SW480 (cell line): ENCODE results near the gene FUBP1.
A peak's percentile ranks its signal among the peaks of the same experiment; 100 is the strongest.
"Not testable (repeated sequence)": the region's sequence is repeated elsewhere in the genome, so short reads cannot be mapped to it uniquely, and the experiment has no call there.

Experiments used
- DNase-seq: peaks from one replicate; pipeline ENCODE4 v3.0.0-alpha.2; 2016; ENCODE audit warnings: low spot score

FUBP1 gene, protein sequence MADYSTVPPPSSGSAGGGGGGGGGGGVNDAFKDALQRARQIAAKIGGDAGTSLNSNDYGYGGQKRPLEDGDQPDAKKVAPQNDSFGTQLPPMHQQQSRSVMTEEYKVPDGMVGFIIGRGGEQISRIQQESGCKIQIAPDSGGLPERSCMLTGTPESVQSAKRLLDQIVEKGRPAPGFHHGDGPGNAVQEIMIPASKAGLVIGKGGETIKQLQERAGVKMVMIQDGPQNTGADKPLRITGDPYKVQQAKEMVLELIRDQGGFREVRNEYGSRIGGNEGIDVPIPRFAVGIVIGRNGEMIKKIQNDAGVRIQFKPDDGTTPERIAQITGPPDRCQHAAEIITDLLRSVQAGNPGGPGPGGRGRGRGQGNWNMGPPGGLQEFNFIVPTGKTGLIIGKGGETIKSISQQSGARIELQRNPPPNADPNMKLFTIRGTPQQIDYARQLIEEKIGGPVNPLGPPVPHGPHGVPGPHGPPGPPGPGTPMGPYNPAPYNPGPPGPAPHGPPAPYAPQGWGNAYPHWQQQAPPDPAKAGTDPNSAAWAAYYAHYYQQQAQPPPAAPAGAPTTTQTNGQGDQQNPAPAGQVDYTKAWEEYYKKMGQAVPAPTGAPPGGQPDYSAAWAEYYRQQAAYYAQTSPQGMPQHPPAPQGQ

DNA sequence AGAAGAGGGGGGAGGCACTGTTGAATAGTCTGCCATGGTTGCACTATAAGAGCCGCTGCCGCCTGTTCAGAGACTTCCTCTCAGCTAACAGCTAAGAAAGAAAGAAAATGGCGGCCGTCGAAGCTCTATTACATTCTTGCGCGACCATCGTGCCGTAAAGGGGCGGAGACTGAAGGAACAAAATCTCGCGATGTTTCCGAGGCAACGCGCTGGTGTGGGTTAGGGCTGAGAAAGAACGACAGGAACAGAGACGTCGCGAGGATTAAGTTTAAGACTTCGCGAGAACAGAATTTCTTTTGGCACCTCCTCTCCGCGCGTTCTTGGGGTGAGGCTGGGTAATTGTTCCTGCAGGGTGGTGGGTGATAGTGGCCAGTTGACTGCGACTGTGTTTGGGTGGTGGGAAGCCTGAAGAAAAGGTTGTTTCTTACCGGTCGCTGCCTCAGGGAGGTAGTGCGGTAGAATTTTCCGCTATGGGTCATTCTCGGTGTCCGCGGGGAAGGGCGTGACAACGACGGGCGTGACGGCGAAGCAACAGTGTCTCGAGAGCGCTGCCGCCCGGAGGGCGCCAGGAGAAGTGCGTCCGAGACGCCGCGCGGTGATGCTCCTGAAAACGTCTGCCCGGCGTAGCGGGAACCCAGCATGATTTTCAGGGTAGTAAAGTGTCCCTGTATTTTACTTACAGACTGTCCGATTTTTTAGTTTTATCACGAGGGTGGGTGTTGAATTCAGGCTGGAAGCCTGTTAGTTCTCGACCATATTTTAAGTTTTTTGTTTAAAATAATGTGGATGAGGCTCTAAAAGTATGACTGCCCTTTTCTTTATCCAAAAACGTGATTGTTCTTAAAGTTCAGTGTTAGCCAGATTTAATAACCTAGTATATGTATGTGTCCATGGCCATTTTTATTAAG lies at the start of gene FUBP1:
TSS of gene FUBP1 (minus strand) at position 104 of the 908 bp plus-strand sequence. CDS start at position 36, 68 bp downstream.
- peak; percentile 98 for DNase-seq

DNA sequence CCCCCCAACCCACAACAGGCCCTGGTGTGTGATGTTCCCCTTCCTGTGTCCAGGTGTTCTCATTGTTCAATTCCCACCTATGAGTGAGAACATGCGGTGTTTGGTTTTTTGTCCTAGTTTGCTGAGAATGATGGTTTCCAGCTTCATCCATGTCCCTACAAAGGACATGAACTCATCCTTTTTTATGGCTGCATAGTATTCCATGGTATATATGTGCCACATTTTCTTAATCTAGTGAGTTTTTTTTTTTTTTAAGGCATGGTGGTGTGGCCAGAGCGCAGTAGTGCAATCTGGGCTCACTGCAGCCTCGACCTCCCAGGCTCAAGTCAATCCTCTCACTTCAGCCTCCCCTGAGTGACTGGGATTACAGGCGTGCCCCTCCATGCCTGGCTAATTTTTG lies 42.3 kb upstream of the FUBP1 start:
- not testable (repeated sequence) for DNase-seq

DNA sequence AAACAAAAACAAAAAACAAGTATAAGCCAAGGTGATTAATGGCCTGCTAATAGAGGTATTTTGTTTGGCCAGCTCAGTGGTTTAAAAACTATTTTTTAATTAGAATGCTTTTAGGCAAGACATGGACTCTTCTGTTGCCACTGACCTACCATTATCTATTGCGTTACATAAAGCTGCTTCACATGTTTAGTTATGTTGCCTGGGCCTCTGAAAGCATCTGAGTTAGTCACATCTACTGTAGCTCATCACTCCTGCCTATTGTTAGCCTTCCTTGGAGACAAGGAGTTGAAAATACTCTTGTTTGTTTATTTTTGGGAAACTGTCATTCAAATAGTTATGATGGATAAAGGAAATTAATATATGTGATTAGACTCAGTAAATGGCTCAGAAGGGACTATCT lies 40.2 kb upstream of the FUBP1 start:
- DNase-seq = no peak

DNA sequence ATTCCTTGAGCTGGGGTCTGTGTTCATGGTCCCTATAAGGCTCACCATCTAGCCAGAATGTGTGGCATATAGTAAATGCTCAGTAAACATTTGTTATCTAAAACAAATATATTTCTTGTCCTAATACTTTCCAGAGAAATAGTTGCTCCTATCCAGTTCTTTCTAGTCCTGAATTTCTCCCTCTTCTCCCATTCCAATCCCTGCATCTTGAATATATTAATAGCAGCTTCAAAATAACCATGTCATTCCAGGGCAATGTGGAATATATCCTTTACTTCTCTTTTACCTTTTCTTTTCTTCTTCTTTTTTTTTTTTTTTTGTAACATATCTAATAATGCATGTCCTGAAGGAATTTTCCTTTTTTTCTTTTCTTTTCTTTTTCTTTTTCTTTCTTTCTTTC lies 36.3 kb upstream of the FUBP1 start:
- no peak for DNase-seq

DNA sequence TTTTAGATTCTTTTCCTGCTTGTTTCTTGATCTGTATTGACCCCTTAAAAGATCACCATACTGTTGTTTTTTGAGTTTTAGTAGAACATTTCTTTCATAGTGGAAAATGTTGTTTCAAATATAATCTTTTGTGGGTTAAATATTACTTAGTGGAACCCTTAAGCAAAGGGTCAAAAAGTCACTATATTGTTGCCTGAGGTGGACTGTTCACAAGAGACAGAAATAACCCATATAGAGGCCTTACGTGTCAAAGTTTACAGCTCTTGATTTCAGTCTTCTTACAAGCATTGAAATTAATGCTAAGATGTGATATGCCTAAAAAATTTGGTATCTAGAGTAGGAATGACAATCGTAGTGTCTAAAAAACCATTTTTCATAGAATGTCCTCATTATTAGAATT lies 32.2 kb upstream of the FUBP1 start:
- DNase-seq = no peak

DNA sequence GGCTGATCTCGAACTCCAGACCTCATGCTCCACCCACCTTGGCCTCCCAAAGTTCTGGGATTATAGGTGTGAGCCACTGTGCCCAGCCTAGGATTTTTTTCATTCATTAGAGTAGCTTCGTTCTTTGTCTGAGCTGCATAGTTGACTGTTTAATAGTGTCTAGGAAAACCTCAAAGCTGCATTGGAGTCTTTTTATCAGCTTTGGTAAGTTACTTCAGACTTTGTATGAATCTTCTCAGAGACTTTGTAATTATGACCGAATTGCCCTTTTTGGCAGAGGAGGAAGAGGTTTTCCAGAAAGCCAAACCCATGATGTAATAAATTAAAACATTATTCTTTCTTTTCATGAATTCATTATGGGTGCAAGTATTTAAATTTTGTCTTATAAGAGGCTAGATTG lies 31.0 kb upstream of the FUBP1 start:
- DNase-seq = no peak

DNA sequence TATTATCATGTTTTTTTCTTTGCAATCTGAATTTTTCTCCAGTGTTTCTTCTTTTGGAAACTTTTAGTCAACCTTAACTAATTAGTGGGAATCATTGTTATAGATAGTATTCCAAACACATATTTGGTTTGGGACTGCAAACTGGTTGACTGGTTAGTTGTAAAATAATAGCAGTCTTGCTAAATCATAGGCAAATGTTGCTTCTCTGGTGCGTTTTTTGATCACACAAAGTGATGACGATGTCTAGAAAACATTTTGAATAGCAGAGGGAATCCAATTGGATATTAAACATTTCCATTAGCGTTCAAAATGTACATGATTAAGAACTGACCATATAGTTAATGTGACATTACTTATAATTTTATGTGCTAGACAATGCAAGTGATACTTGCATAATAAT lies 30.4 kb upstream of the FUBP1 start:
- DNase-seq = no peak

DNA sequence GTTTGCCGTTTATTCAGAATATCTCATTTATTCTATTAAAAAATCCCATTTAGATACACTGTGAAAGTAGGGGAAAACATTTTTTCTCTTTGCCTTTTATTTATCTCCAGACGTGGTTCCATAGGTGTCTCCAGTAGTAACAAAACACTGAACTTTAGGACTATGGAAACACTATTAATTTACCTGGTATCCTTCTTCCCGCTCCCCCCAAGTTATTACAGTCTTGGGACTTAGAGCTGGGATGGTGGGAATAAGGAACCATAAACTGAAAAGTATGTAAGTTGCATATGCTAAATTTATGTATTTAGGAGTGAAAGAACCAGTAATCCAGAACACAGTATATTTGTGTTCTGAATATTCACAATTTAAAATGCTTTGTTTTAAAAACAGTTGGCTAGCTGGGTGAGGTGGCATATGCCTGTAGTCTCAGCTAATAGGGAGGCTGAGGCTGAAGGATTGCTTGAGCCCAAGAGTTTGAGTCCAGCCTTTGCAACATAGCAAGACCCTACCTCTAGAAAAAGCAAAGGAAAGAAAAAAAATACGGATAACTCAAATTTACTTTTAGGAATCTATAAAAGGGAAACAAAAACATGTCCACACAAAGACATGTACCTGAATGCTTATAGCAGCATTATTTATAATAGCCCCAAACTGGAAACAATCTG lies 28.9 kb upstream of the FUBP1 start:
- DNase-seq = no peak

DNA sequence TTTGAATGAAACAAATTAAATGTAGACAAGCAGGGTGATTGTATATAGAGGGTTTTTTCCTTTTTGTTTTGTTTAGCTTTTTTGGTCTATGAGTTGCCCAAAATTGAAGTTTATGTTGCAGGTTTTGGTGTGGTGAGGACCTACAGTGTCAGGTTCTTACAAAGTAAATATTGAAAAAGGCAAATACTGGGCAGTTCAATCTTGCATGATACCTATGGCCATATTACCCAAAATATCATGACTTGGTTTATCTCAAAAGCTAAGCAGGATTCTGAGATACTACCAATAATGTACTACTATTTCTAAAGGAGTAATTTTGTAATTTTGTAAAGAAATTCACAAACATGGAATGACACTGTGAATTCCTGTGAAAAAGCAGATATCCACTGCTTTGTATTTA lies 27.6 kb upstream of the FUBP1 start:
- no peak for DNase-seq

DNA sequence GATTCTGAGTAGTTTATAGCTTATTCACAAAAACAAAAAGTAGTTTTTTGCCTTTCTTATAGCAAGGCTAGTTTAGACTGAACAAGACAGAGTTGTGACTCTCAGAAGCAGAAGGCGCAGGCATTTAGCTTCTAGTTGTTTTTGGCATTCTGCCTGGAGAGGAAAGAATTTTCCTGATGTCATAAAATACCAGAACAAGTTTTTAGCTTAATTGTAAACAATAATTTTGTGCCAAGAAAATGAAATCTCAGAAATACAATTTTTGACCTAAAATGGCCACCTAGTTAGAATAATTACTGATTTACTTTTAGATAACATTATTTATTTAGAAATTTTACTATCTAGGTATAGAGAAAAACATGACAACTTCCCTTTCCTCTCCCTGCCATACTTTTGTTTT lies 26.9 kb upstream of the FUBP1 start:
- DNase-seq = peak; percentile 20

DNA sequence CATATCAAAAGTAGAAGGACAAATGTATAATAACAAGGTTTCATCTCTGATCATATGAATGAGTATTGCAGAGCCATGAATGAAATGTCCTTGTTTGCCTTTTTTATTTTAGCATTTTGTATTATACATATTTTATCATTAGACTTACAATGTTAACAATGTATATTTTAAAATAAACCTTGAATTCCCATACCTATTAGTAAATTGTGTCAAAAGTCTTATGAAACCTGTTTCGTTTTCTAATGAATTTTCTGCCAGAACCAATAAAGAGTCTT lies 26.5 kb upstream of the FUBP1 start:
- no peak for DNase-seq

DNA sequence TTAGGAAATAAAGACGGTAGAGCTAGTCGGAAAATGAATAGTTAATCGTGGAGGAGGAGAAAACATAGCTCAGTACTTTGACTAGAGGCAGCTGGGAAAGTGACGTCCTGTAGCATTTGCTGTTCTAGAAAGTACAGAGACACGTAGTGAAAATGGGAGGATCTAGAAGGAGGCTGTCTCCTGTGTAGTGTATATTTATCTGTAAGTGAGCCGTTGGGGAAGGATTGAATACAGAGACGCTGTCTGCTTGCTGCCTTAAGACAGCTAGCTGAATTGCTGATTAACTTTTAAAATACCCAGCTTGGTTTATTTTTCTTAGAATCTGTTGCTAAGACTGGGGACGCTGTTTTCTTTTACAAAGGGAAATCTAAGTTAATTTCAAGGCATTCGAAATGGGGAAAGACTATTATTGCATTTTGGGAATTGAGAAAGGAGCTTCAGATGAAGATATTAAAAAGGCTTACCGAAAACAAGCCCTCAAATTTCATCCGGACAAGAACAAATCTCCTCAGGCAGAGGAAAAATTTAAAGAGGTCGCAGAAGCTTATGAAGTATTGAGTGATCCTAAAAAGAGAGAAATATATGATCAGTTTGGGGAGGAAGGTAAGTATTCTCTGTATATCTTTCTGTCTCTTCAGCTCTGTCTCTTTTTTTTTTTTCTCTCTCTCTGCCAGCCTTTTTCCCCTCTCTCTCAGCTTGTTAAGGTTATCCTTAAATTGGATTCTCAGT lies 26.0 kb upstream of the FUBP1 start, which contains the start of gene DNAJB4:
TSS of gene DNAJB4 (plus strand) at position 221 of the 729 bp plus-strand sequence. CDS start at position 393, 172 bp downstream.
- peak; percentile 96 for DNase-seq

DNA sequence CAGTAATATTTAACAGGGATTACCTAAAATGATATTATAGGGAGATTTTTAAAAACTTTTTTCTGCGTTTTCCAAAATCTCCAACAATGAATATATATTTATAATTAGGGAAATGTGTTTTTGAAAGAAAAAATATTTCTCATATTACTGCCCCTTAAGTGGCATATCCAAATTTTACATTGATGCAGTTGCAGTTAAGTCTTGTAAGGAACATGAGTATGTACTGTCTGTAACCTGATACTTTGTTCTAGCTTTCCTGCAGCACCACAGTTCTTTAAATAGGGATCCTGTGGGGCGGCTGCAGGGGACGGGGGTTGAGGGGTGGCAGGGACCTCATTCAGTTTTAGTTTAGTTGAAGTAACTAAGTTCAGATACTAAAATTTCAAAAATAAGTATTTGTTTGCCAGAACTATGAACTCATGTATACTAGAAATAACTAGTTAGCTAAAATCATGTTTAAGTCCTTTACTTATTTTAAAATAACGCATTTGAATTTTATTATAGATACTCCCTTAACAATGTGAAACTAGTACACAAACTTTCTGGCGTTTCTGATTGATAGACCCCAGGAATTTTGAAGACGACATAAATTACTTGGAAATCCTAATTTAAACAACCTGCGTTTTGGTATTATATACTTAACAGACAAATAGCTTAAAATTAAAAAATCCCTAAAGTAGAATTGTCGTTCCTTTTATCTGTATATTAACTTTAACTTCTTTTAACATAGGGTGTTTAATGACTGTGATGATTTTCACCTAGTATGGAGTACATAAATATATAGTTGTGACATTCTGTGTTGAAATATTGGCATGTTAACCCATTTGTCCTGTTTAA lies 25.2 kb upstream of the FUBP1 start:
- peak; percentile 86 for DNase-seq

DNA sequence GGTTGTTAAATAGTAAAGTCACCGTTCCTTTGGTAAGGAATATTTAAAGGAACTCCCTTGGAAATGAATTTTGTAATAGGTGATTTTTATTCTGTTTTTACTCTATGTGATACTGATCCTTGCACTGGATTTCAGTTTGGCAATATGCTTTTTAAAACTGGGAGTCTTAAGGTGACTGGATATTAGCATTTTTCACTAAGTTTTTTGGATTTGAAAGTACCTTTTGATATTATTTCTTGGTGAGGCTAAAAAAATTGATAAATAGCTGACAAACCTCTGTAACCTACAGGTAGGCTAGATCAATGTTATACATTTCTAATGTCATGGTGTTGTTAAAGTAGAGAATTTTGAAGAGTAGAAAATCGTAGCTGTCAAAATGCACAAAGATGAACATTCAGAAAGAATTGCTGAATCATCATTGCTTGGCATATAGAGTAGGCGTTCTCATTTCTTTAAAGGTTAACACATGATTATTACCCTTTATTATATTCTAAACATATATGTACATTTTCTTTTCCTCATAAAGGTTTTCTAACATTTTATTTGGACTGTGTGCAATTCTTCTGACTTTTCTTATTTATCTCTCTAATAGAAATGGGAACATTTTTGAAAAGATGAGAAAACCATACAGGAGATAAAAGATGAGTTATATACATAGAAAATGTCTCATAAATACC lies 24.3 kb upstream of the FUBP1 start:
- DNase-seq = no peak

DNA sequence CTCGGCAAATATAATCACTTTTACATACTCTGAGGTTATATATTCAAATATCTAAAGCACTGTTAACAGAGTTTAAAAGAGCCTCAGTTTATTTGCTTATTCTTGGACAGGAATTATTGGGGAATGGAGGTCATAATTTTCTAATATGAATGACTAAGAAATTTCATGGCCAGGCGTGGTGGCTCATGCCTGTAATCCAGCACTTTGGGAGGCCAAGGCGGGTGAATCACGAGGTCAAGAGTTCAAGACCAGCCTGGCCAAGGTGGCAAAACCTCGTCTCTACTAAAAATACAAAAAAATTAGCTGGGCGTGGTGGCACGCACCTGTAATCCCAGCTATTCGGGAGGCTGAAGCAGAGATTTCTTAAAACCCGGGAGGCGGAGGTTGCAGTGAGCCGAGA lies 21.7 kb upstream of the FUBP1 start:
- DNase-seq = not testable (repeated sequence)

DNA sequence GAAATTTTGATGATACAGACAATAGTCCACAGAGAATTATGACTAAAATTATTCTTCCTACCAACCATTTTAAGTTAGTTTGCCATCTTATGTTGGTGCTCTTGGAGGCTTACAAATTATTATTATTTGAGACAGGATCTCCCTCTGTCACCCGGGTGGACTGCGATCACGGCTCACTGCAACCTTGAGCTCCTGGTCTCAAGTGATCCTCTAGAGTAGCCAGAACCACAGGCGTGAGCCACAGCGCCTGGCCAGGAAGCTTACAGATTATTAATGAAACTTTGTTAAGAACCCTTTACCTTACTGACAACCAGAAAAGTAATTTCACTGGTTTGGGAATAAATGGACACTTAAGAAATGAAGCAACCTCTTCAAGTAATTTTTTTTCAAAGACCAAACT lies 17.9 kb upstream of the FUBP1 start:
- no peak for DNase-seq

DNA sequence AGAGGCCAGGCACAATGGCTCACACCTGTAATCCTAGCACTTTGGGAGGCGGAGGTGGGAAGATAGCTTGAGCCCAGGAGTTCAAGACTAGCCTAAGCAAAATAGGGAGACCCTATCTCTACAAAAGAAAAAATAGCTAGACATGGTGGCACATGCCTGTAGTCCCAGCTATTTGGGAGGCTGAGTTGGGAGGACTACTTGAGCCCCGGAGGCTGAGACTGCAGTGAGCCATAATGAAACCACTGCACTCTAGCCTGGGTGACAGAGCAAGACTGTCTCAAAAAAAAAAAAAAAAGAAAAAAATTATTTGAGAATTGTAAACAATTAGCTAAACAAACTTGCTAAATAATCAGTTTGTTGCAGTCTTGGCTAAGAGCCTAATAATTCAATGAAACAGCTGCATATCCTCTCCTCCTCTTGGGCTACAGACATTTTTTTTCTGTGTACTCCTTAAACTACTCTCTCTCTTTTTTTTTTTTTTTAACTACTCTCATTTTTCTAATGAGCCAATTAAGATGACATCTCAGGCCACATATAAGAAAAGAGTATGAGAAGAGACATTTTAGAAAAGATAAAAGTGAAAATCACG lies 15.3 kb upstream of the FUBP1 start:
- no peak for DNase-seq

DNA sequence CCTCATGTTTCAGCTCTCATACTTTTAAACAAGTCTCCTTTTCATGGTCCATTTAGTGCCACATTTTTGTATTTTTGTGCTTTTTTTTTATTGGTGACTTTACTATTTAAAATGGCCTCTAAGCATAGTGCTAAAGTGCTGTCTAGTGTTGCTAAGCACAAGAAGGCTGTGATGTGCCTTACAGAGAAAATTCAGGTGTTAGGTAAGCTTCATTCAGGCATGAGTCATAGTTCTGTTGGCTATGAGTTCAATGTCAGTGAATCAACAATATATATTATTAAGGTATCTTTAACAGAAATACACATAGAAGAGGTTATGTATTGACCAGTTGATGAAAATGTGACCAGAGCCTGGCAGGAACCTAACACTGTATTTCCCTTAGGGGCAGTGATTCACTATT lies 12.8 kb upstream of the FUBP1 start:
- DNase-seq = no peak

DNA sequence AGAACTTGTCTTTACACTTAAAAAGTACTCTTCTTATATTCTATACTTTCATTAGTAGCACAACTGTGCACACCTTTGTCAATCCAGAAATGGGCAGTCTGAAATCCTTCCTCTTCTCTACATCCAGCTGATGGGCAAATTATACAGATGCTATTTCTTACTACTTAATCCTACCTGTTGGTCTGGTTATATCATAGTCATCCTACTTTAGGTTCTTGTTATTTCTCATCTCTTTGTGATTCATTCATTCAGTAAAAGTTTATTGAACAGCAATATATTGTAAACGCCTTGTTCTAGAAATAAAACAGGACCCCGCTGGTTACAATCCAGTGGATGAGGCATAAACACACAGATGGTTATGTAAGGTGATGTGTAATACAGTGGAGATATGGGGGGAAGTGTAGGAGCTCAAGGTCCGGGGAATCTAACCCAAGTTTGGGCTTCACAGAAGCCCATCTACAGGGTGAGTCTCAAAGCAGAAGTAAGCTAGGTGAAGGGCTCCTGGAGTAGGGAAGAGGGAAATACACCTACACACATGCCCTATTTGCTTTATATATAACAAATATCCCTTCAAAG lies 11.8 kb upstream of the FUBP1 start:
- no peak for DNase-seq
